ENCODE results near the gene FAM222A.

Gene FAM222A

GRCh38 chr12:109775172-109775881 is 61.7 kb downstream of the FAM222A start:
- peaks cover 45% of the 10 kb centered on the region for H3K36me3 ChIP-seq
- H3K4me1 ChIP-seq = peaks cover 42% of the 10 kb centered on the region
- H3K4me3 ChIP-seq (ENCODE audit: low read depth, low read length) = no peak overlapping the region
- no peaks in the 10 kb centered on the region for H3K9me3 ChIP-seq
- peak; percentile 91 for TF ChIP-seq CTCF (IDR thresholded peaks at IDR 0.05; ENCODE audit: low read depth, low read length)
- no peaks in the 10 kb centered on the region for H3K27me3 ChIP-seq
- peak; percentile 77 for DNase-seq

GRCh38 chr12:109776624-109777023 is 63.0 kb downstream of the FAM222A start:
- TF ChIP-seq CTCF (IDR thresholded peaks at IDR 0.05; ENCODE audit: low read depth, low read length) = no peak
- H3K4me3 ChIP-seq (ENCODE audit: low read depth, low read length) = no peak overlapping the region

GRCh38 chr12:109777544-109777943 is 63.9 kb downstream of the FAM222A start:
- TF ChIP-seq CTCF (IDR thresholded peaks at IDR 0.05; ENCODE audit: low read depth, low read length) = no peak
- DNase-seq = peak; percentile 73
- Histone ChIP-seq H3K4me3 (ENCODE audit: low read depth, low read length) (peak overlapping the region; percentile 13; the same call in 1 of the 2 replicates), H3K9me3 (no peaks in the 10 kb centered on the region), H3K27me3 (no peaks in the 10 kb centered on the region; the same call in 1 of the 2 replicates), H3K36me3 (peaks cover 24% of the 10 kb centered on the region), H3K4me1 (peaks cover 36% of the 10 kb centered on the region)

More at GRCh38 chr12:109776624-109777023, 63.0 kb downstream of the FAM222A start:
- DNase-seq = peak; percentile 30
- H3K36me3 ChIP-seq = peaks cover 33% of the 10 kb centered on the region
- no peaks in the 10 kb centered on the region; the same call in 1 of the 2 replicates for H3K27me3 ChIP-seq
- H3K9me3 ChIP-seq = no peaks in the 10 kb centered on the region
- H3K4me1 ChIP-seq = peaks cover 39% of the 10 kb centered on the region

GRCh38 chr12:109778684-109779083 is 65.1 kb downstream of the FAM222A start:
- H3K9me3 ChIP-seq = no peaks in the 10 kb centered on the region
- H3K36me3 ChIP-seq = peaks cover 12% of the 10 kb centered on the region; the same call in 1 of the 2 replicates
- no peak for TF ChIP-seq CTCF (IDR thresholded peaks at IDR 0.05; ENCODE audit: low read depth, low read length)
- H3K4me3 ChIP-seq (ENCODE audit: low read depth, low read length) = no peak overlapping the region
- H3K27me3 ChIP-seq = no peaks in the 10 kb centered on the region; the same call in 1 of the 2 replicates
- peaks cover 24% of the 10 kb centered on the region for H3K4me1 ChIP-seq
- no peak for DNase-seq

- TF ChIP-seq CTCF (IDR thresholded peaks at IDR 0.05; ENCODE audit: low read depth, low read length) = peak; percentile 39
- H3K9me3 ChIP-seq = no peaks in the 10 kb centered on the region
- DNase-seq = peak; percentile 64
- H3K4me3 ChIP-seq (ENCODE audit: low read depth, low read length) = no peak overlapping the region
- H3K36me3 ChIP-seq = peaks cover 5% of the 10 kb centered on the region; the same call in 1 of the 2 replicates
- H3K27me3 ChIP-seq = no peaks in the 10 kb centered on the region; the same call in 1 of the 2 replicates
- H3K4me1 ChIP-seq = peaks cover 17% of the 10 kb centered on the region
These were observed 65.8 kb downstream of the FAM222A start for GRCh38 chr12:109779382-109779781.

GRCh38 chr12:109781668-109782325 is 68.2 kb downstream of the FAM222A start:
- no peak overlapping the region for H3K4me3 ChIP-seq (ENCODE audit: low read depth, low read length)
- no peaks in the 10 kb centered on the region; the same call in 1 of the 2 replicates for H3K27me3 ChIP-seq
- no peaks in the 10 kb centered on the region for H3K36me3 ChIP-seq
- no peaks in the 10 kb centered on the region for H3K9me3 ChIP-seq
- DNase-seq = peak; percentile 17
- peaks cover 11% of the 10 kb centered on the region for H3K4me1 ChIP-seq
- TF ChIP-seq CTCF (IDR thresholded peaks at IDR 0.05; ENCODE audit: low read depth, low read length) = no peak
